Colonic mucosa (tissue), 4 donors: ENCODE measurements around the gene RTL10. TPM values are rescaled to one million over a fixed set of nuclear protein-coding genes. Genes with fewer than 3 reads are reported as not detected.
A peak's percentile ranks its signal among the peaks of the same experiment; 100 is the strongest.

ENCODE experiments used
- DNase-seq: peaks from one replicate; pipeline ENCODE4 v3.0.0-alpha.2; 2020
- H3K27ac ChIP-seq: fragments of 200-600 bp; one replicate; pipeline ENCODE4 v1.8.0; 2021
- H3K27me3 ChIP-seq: fragments of 200-600 bp; one replicate; pipeline ENCODE4 v1.8.0; 2021
- H3K36me3 ChIP-seq: fragments of 200-600 bp; one replicate; pipeline ENCODE4 v1.8.0; 2021
- H3K4me1 ChIP-seq: fragments of 200-600 bp; one replicate; pipeline ENCODE4 v1.8.0; 2021; ENCODE audit warnings: mild to moderate bottlenecking
- H3K4me3 ChIP-seq: fragments of 200-600 bp; one replicate; pipeline ENCODE4 v1.8.0; 2021
- H3K9ac ChIP-seq, 2 donors: one replicate each; pipeline ENCODE4 v1.7.0; 2013; ENCODE audit warnings: control low read depth in 2 of 2, low read depth in 2 of 2, low read length in 2 of 2
- H3K9me3 ChIP-seq: fragments of 200-600 bp; one replicate; pipeline ENCODE4 v1.8.0; 2021
- intact Hi-C: fragments of 100-400 bp; cut with DNase I; formaldehyde crosslinking; loops from one replicate; pipeline ENCODE4 v1.14.1; 2022
- total RNA-seq, 2 donors: library from RNA; stranded (reverse); fragmentation: NEBNext Ultra II Directional in 1 of 2; extraction: Animal tissue kit (Norgen Biotek cat#: 25700) in 1 of 2; gene quantifications; one replicate each; pipeline ENCODE4 v1.2.1, GENCODE V29; 2021
- TF ChIP-seq, protein P1 (sequence below): fragments of 200-600 bp; IDR thresholded peaks from one replicate; pipeline ENCODE4 v1.8.0; 2022; ENCODE audit warnings: antibody characterized with exemption, mild to moderate bottlenecking
- donor health status: healthy.
- donor health status: DM: no; HTN: no; CAD: no.
- donor health status: DM: no; HTN: no; CAD: no.

The RTL10 gene
- total RNA-seq, 2 donors from 2014 or later = 9.7 to 14.1 TPM

DNA sequence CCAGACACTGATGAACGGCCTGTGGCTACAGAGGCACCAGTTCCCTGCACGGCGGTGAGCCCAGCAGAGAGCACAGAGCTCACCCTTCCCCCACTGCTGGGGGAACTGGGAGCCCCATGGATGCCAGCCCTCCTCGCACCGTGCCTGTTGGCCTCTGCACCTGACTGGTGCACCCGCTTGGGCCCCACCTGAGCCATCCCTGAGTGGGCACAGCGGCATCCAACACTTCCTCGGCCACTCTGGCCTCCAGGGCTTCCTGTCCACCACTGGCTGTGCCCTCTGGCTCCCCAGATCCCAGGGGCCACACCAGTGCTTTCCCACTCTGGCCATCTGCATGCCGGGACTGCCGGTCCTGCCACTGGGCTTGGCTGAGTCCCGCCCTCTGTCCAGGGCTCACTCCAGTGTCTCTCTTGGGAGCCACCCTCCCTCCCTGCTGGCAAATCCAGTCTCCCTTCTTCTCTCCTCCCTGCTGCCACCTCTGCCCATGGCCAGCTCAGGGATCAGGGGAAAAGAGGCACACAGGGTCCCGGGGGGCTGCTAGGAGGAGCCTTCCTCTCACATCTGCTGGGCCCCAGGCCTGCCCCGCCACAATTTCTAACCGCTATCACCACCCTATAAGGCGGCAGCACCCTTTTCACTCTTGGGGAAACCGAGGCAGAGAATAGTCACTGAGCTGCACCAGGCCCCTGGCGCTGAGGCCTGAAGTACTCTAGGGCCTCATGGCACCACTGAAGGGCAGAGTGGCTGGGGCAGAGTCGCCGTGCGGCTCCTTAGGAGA is 33.0 kb downstream of the RTL10 start:
- TF ChIP-seq, protein P1, sequence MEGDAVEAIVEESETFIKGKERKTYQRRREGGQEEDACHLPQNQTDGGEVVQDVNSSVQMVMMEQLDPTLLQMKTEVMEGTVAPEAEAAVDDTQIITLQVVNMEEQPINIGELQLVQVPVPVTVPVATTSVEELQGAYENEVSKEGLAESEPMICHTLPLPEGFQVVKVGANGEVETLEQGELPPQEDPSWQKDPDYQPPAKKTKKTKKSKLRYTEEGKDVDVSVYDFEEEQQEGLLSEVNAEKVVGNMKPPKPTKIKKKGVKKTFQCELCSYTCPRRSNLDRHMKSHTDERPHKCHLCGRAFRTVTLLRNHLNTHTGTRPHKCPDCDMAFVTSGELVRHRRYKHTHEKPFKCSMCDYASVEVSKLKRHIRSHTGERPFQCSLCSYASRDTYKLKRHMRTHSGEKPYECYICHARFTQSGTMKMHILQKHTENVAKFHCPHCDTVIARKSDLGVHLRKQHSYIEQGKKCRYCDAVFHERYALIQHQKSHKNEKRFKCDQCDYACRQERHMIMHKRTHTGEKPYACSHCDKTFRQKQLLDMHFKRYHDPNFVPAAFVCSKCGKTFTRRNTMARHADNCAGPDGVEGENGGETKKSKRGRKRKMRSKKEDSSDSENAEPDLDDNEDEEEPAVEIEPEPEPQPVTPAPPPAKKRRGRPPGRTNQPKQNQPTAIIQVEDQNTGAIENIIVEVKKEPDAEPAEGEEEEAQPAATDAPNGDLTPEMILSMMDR = no peak
- Histone ChIP-seq H3K9me3 (no peaks in the 10 kb centered on the region), H3K4me1 (no peaks in the 10 kb centered on the region), H3K4me3 (no peak overlapping the region), H3K27ac (no peak overlapping the region), H3K36me3 (no peaks in the 10 kb centered on the region), H3K9ac (no peak overlapping the region), H3K27me3 (no peaks in the 10 kb centered on the region)
- intact Hi-C loops = no loop called here
- no peak for DNase-seq

- H3K9me3 ChIP-seq = no peaks in the 10 kb centered on the region
- intact Hi-C loops = no loop called here
- H3K4me1 ChIP-seq = no peaks in the 10 kb centered on the region
- H3K4me3 ChIP-seq = no peak overlapping the region
- DNase-seq = peak; percentile 10
- TF ChIP-seq, protein P1 = no peak
- H3K36me3 ChIP-seq = no peaks in the 10 kb centered on the region
- H3K27me3 ChIP-seq = no peaks in the 10 kb centered on the region
- H3K9ac ChIP-seq = no peak overlapping the region
- H3K27ac ChIP-seq = no peak overlapping the region
These were observed 33.7 kb downstream of the RTL10 start for GRCh38 chr22:19820880-19821522.

GRCh38 chr22:19819911-19820879 is 34.5 kb downstream of the RTL10 start:
- no peaks in the 10 kb centered on the region for H3K9me3 ChIP-seq
- TF ChIP-seq, protein P1 = no peak
- DNase-seq = peak; percentile 11

DNA sequence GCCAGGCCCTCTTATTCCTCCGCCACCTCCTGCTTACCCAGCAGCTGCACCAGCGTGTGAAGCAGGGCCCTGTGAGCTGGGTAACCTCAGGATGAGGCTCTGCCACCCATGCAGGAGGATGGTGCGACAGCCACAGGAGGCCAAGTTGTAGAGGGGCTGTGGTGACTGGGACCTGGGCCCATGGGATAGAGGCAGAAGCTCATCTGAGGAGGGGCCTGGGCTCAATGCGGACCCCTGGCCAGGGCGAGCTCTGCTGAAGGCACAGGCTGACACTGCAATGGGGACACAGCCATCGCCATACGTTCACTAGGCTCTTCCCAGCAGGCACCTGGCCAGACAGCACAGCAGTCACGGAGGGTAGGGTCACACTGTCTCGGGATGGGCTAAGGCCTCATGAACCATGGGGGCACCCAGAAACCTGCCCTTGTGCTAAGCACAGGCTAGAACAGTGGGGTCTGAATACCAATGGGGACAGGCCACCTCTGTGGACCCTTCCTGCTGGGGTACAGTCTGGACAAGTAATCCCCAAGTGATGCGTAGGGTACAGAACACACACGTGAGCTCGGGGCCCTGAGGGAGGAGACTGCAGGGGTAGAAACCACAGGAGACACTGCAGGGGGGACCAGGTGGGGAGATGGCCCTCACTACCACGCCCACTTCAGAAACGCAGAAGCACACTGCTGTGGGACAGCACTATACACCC is 35.3 kb downstream of the RTL10 start:
- DNase-seq = peak; percentile 2
- no peak overlapping the region for H3K27ac ChIP-seq
- intact Hi-C loops = no loop called here
- H3K9me3 ChIP-seq = no peaks in the 10 kb centered on the region
- no peaks in the 10 kb centered on the region for H3K4me1 ChIP-seq
- H3K4me3 ChIP-seq = no peak overlapping the region
- H3K27me3 ChIP-seq = no peaks in the 10 kb centered on the region
- no peaks in the 10 kb centered on the region for H3K36me3 ChIP-seq
- H3K9ac ChIP-seq = no peak overlapping the region
- TF ChIP-seq, protein P1 = no peak

More at GRCh38 chr22:19819911-19820879, 34.5 kb downstream of the RTL10 start:
- Histone ChIP-seq H3K27me3 (no peaks in the 10 kb centered on the region), H3K36me3 (no peaks in the 10 kb centered on the region), H3K4me3 (no peak overlapping the region), H3K4me1 (no peaks in the 10 kb centered on the region), H3K27ac (no peak overlapping the region), H3K9ac (no peak overlapping the region)
- intact Hi-C loops = no loop called here
